Loucy (cell line): ENCODE data around the gene INCENP.

Experiments used
- EZH2phosphoT487 ChIP-seq: fragments of 200-600 bp; IDR thresholded peaks from 2 replicates; pipeline ENCODE4 v1.6.1; 2018; ENCODE audit warnings: antibody characterized with exemption, mild to moderate bottlenecking, moderate library complexity, borderline replicate concordance
- TF ChIP-seq, protein P1 (sequence below): fragments of 200-600 bp; sonication (generic); conservative IDR thresholded peaks from 2 replicates; pipeline ENCODE4 v1.5.1; 2014; ENCODE audit warnings: mild to moderate bottlenecking, antibody characterized with exemption, low read length

DNA sequence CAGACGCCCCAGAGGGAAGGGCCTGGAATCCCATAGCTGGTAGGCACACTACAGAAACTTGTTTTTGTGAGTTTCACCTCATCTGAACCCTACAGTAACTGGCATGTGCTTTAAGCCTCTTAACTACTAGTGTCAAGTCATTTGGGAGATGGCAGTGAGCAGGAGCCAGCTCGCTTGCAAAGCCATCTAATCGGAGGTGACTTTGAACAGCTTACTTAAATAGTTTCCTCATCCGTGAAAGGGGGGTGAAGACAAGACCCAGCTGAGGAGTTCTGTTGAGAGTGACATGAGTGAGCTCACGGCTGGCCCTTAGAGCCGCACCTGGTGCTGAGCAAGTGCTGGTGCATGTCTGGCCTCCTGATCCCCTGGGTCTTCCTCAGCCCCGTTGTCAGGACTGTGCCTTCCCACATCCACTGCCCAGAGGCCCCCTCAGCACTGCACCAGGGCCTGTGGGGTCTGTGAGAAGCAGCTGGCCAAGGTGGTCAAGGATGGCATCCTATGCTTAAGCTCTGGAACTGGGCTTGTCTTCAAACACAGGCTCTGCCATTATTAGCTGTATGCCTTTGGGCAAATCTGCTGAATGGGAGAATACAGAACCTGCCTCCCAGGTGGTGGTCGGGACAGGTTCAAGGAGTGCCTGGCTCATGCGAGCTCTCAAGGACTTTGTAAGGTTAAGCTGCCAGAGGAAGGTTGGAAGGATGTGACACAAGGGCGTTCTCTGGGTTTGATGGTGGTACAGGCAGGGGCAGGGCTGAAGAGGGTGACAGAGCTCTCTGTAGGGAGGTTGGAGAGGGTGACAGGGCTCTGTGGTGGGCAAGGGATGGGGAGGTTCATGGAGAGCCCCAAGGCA, 27.3 kb downstream of the INCENP start:
- TF ChIP-seq, protein P1, sequence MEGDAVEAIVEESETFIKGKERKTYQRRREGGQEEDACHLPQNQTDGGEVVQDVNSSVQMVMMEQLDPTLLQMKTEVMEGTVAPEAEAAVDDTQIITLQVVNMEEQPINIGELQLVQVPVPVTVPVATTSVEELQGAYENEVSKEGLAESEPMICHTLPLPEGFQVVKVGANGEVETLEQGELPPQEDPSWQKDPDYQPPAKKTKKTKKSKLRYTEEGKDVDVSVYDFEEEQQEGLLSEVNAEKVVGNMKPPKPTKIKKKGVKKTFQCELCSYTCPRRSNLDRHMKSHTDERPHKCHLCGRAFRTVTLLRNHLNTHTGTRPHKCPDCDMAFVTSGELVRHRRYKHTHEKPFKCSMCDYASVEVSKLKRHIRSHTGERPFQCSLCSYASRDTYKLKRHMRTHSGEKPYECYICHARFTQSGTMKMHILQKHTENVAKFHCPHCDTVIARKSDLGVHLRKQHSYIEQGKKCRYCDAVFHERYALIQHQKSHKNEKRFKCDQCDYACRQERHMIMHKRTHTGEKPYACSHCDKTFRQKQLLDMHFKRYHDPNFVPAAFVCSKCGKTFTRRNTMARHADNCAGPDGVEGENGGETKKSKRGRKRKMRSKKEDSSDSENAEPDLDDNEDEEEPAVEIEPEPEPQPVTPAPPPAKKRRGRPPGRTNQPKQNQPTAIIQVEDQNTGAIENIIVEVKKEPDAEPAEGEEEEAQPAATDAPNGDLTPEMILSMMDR, result no peak
- TF ChIP-seq EZH2phosphoT487, result no peak
